ENCODE data around the gene NATD1.

Gene NATD1

GRCh38 chr17:21289902-21290571, 36.8 kb upstream of the NATD1 start:
- no peak for DNase-seq

- no peak for DNase-seq
These were observed 36.1 kb upstream of the NATD1 start for GRCh38 chr17:21289175-21289901.

- peak; percentile 47 for DNase-seq
These were observed 35.4 kb upstream of the NATD1 start for GRCh38 chr17:21288571-21289017.

- peak; percentile 96 for DNase-seq
These were observed 34.7 kb upstream of the NATD1 start for GRCh38 chr17:21287703-21288449.

- DNase-seq: peak; percentile 17
These were observed 33.9 kb upstream of the NATD1 start for GRCh38 chr17:21286909-21287702.

GRCh38 chr17:21286066-21286770, 33.0 kb upstream of the NATD1 start:
- DNase-seq: peak; percentile 18

- peak; percentile 10 for DNase-seq
These were observed 32.2 kb upstream of the NATD1 start for GRCh38 chr17:21285164-21286065.

GRCh38 chr17:21284319-21285163, 31.3 kb upstream of the NATD1 start, which contains the start of gene MAP2K3:
MAP2K3 (plus strand) TSS chr17:21284711; CDS start chr17:21284921, 210 bp downstream.
- peak; percentile 98 for DNase-seq

- no peak for DNase-seq
These were observed 30.5 kb upstream of the NATD1 start for GRCh38 chr17:21283482-21284318.

- no peak for DNase-seq
These were observed 29.6 kb upstream of the NATD1 start for GRCh38 chr17:21282850-21283249.

GRCh38 chr17:21282231-21282630, 29.0 kb upstream of the NATD1 start:
- DNase-seq: no peak

GRCh38 chr17:21280081-21280518, 26.9 kb upstream of the NATD1 start:
- DNase-seq: peak; percentile 93

GRCh38 chr17:21279582-21279981, 26.4 kb upstream of the NATD1 start:
- peak; percentile 4 for DNase-seq

- DNase-seq: peak; percentile 2
These were observed 26.0 kb upstream of the NATD1 start for GRCh38 chr17:21279198-21279535.

- peak; percentile 75 for DNase-seq
These were observed 25.4 kb upstream of the NATD1 start for GRCh38 chr17:21278450-21279197.

GRCh38 chr17:21277332-21277731, 24.1 kb upstream of the NATD1 start:
- no peak for DNase-seq

GRCh38 chr17:21276264-21276588, 23.0 kb upstream of the NATD1 start:
- no peak for DNase-seq

- DNase-seq: peak; percentile 98
These were observed 22.5 kb upstream of the NATD1 start for GRCh38 chr17:21275579-21276263.
